ENCODE results near the gene NOA1.

Gene NOA1

GRCh38 chr4:56977321-56978012, at the start of gene NOA1:
Gene NOA1 (minus strand): TSS chr4:56977606. CDS start chr4:56977585, 21 bp downstream.
- Histone ChIP-seq H3K36me3 (ENCODE audit: control insufficient read depth, insufficient read depth, low read length) (no peaks in the 10 kb centered on the region), H3K9me3 (ENCODE audit: control insufficient read depth, insufficient read depth, low read length) (no peaks in the 10 kb centered on the region), H3K27ac (ENCODE audit: low read length) (no peak within 1 kb of the TSS), H3K27me3 (ENCODE audit: control insufficient read depth, insufficient read depth, low read length) (no peaks in the 10 kb centered on the region), H3K4me3 (ENCODE audit: low read length) (peak within 1 kb of the TSS; percentile 73), H3K4me1 (ENCODE audit: control insufficient read depth, insufficient read depth, low read length) (no peaks in the 10 kb centered on the region)
- DNase-seq (ENCODE audit: low read depth, low spot score), result peak; percentile 98
- WGBS (ENCODE audit: insufficient coverage, insufficient read length), result no CpG with 5 or more reads among the region's 51 CpGs

DNA sequence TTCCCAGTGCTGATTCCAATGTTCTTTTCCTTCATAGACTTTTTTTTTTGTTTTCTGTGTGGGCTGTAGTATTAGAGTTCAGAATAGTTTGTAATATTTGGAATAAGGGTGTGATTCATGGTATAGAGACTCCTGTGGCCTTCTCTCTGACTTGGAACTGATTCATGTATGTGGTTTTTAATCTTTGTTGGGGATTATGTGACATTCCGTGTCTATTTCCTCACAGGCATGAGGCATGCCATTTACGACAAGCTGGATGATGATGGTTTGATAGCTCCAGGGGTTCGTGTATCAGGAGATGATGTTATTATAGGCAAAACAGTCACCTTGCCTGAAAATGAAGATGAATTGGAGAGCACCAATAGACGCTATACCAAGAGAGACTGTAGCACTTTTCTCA, 45.7 kb upstream of the NOA1 start:
- no peaks in the 10 kb centered on the region for H3K4me1 ChIP-seq (ENCODE audit: control insufficient read depth, insufficient read depth, low read length)
- WGBS (ENCODE audit: insufficient coverage, insufficient read length), result no CpG with 5 or more reads among the region's 4 CpGs
- DNase-seq (ENCODE audit: low read depth, low spot score), result no peak
- no peak overlapping the region for H3K4me3 ChIP-seq (ENCODE audit: low read length)
- H3K36me3 ChIP-seq (ENCODE audit: control insufficient read depth, insufficient read depth, low read length), result peaks cover 12% of the 10 kb centered on the region; the same call in 1 of the 2 replicates
- no peaks in the 10 kb centered on the region for H3K27me3 ChIP-seq (ENCODE audit: control insufficient read depth, insufficient read depth, low read length)
- no peak overlapping the region for H3K27ac ChIP-seq (ENCODE audit: low read length)
- no peaks in the 10 kb centered on the region for H3K9me3 ChIP-seq (ENCODE audit: control insufficient read depth, insufficient read depth, low read length)

DNA sequence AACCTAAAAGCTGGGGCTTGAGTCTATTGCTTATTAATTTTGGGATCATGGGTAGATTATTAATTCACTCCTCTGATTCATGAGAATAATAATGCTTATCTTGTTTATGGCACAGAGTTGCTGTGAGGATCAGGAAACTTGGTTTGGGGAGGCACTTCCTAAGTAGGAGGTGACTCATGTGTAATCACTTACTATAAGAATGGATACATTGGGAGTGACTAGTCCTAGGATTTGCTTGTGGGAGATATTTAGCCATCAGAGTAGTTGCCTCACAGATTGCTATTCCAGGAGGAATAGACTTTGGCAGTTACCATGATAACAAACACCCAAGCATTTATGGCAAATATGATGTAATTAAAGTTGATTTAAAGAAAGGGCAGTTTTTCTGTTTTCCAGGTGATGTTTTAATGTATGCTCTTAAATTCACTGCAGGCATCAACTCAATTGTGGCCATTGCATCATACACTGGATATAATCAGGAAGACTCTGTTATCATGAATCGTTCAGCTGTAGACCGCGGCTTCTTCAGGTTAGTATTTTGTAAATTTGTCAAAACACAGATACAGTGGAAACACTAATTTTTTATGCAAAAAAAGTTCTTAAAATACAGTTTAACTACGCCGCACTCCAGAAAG, 43.2 kb upstream of the NOA1 start:
- no peak for DNase-seq (ENCODE audit: low read depth, low spot score)

DNA sequence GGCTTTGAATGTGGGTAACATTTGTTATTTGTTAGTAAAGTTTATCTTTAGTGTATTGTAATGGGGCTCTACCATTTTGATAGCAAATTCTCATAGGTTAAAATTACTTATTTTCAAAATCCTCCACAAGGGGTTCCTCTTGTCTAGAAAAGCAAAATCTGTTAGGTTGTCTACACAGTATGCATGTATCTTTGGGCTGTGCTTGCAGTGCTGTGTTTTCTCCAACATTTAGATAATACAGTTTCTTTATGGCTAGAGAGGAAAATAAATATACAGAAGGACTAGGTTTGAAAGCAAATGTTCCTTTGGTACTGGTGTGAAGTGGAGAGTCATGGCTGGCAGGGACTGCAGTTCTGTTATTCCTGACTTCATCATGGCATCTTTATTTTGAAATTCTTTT, 41.6 kb upstream of the NOA1 start:
- no peak for DNase-seq (ENCODE audit: low read depth, low spot score)
- Histone ChIP-seq H3K4me3 (ENCODE audit: low read length) (no peak overlapping the region), H3K27ac (ENCODE audit: low read length) (no peak overlapping the region), H3K27me3 (ENCODE audit: control insufficient read depth, insufficient read depth, low read length) (no peaks in the 10 kb centered on the region), H3K4me1 (ENCODE audit: control insufficient read depth, insufficient read depth, low read length) (no peaks in the 10 kb centered on the region), H3K36me3 (ENCODE audit: control insufficient read depth, insufficient read depth, low read length) (peaks cover 13% of the 10 kb centered on the region; the same call in 1 of the 2 replicates), H3K9me3 (ENCODE audit: control insufficient read depth, insufficient read depth, low read length) (no peaks in the 10 kb centered on the region)

More for the DNA sequence above, 43.2 kb upstream of the NOA1 start:
- H3K36me3 ChIP-seq (ENCODE audit: control insufficient read depth, insufficient read depth, low read length), result peaks cover 17% of the 10 kb centered on the region; the same call in 1 of the 2 replicates
- no peak overlapping the region for H3K4me3 ChIP-seq (ENCODE audit: low read length)
- no peak overlapping the region for H3K27ac ChIP-seq (ENCODE audit: low read length)
- H3K4me1 ChIP-seq (ENCODE audit: control insufficient read depth, insufficient read depth, low read length), result no peaks in the 10 kb centered on the region
- WGBS (ENCODE audit: insufficient coverage, insufficient read length), result no CpG with 5 or more reads among the region's 5 CpGs
- H3K27me3 ChIP-seq (ENCODE audit: control insufficient read depth, insufficient read depth, low read length), result no peaks in the 10 kb centered on the region
- no peaks in the 10 kb centered on the region for H3K9me3 ChIP-seq (ENCODE audit: control insufficient read depth, insufficient read depth, low read length)

DNA sequence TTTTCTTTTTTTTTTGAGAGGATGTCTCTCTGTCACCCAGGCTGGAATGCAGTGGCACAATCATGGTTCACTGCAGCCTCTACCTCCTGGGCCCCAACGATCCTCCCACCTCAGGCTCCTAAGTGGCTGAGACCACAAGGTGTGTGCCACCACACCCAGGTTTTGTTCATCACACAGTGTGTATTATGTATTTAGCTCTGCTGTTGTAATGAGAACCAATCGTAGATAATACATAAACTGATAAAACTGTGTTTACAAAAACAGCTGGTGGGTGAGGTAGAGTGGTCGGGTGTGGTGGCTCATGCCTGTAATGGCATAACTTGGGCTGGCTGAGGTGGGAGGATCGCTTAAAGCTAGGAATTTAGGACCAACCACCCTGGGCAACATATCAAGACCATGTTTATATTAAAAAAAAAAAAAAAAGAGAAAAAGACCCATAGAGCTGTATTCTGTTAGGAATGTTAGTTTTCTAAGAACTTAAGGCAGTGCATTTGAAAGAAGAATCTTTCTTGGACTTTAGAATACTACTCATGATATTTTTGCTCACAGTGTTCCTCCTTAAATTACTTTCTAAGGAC, 36.2 kb upstream of the NOA1 start:
- WGBS (ENCODE audit: insufficient coverage, insufficient read length), result no CpG with 5 or more reads among the region's 4 CpGs
- no peak for DNase-seq (ENCODE audit: low read depth, low spot score)
- Histone ChIP-seq H3K4me1 (ENCODE audit: control insufficient read depth, insufficient read depth, low read length) (no peaks in the 10 kb centered on the region), H3K4me3 (ENCODE audit: low read length) (no peak overlapping the region), H3K9me3 (ENCODE audit: control insufficient read depth, insufficient read depth, low read length) (no peaks in the 10 kb centered on the region), H3K27me3 (ENCODE audit: control insufficient read depth, insufficient read depth, low read length) (no peaks in the 10 kb centered on the region), H3K36me3 (ENCODE audit: control insufficient read depth, insufficient read depth, low read length) (peaks cover 12% of the 10 kb centered on the region; the same call in 1 of the 2 replicates), H3K27ac (ENCODE audit: low read length) (no peak overlapping the region)

GRCh38 chr4:56999751-57000150, 22.3 kb upstream of the NOA1 start:
- H3K4me3 ChIP-seq (ENCODE audit: low read length), result no peak overlapping the region
- H3K27me3 ChIP-seq (ENCODE audit: control insufficient read depth, insufficient read depth, low read length), result no peaks in the 10 kb centered on the region
- H3K36me3 ChIP-seq (ENCODE audit: control insufficient read depth, insufficient read depth, low read length), result peaks cover 19% of the 10 kb centered on the region
- H3K9me3 ChIP-seq (ENCODE audit: control insufficient read depth, insufficient read depth, low read length), result no peaks in the 10 kb centered on the region
- no CpG with 5 or more reads among the region's 1 CpG for WGBS (ENCODE audit: insufficient coverage, insufficient read length)
- no peaks in the 10 kb centered on the region for H3K4me1 ChIP-seq (ENCODE audit: control insufficient read depth, insufficient read depth, low read length)
- DNase-seq (ENCODE audit: low read depth, low spot score), result no peak
- no peak overlapping the region for H3K27ac ChIP-seq (ENCODE audit: low read length)

DNA sequence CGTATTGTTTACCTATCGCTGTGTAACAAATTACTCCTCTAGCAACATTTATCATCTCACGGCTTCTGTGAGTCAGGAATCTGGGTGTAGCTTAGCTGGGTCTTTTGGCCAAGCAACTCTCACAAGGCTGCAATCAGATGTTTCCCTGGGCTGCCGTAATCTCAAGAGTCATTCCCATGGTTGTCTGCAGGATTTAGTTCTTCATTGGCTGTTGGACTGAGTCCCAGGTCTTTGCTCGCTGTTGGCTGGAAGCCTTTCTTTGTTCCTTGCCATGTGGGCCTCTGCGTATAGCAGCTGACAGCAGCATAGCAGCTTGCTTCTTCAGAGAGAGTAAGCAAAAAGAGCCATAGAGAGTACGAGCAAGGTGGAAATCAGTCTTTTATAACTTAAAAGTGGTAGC, 18.1 kb upstream of the NOA1 start:
- WGBS (ENCODE audit: insufficient coverage, insufficient read length), result no CpG with 5 or more reads among the region's 7 CpGs

DNA sequence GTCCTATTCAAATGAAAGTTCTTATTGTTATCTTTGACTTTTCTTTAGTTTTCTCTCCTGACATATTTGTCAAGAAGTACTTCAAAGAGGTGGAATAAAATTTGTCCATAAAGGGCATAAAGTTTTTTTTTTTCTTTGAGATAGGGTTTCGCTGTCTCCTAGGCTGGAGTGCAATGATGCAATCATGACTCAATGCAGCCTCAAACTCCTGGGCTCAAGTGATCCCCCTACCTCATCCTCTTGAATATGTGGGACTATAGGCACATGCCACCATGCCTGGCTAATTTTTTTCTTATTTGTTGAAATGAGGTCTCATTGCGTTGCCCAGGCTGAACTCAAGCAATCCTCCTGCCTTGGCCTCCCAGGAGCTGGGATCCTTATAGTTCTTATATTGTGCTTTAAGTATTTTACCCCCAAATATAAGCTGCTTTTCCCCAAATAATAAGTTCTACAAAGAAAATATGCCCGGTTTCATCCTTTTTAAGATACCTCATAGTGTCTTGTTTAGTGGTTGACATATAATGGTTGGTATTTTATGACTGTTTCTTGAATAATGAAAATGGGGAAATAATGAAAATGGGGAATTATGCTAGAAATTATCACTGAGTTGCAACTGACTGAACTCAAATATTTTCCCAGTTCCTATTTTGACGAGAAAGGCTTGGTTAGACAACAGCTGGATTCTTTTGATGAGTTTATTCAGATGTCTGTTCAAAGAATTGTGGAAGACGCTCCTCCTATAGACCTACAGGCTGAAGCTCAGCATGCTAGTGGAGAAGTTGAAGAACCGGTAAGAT, 12.9 kb upstream of the NOA1 start:
- no peaks in the 10 kb centered on the region for H3K9me3 ChIP-seq (ENCODE audit: control insufficient read depth, insufficient read depth, low read length)
- no CpG with 5 or more reads among the region's 6 CpGs for WGBS (ENCODE audit: insufficient coverage, insufficient read length)
- H3K4me3 ChIP-seq (ENCODE audit: low read length), result no peak overlapping the region
- H3K36me3 ChIP-seq (ENCODE audit: control insufficient read depth, insufficient read depth, low read length), result peaks cover 15% of the 10 kb centered on the region; the same call in 1 of the 2 replicates
- H3K27me3 ChIP-seq (ENCODE audit: control insufficient read depth, insufficient read depth, low read length), result no peaks in the 10 kb centered on the region
- no peak for DNase-seq (ENCODE audit: low read depth, low spot score)
- no peaks in the 10 kb centered on the region for H3K4me1 ChIP-seq (ENCODE audit: control insufficient read depth, insufficient read depth, low read length)
- no peak overlapping the region for H3K27ac ChIP-seq (ENCODE audit: low read length)

More for the DNA sequence above, 18.1 kb upstream of the NOA1 start:
- Histone ChIP-seq H3K27me3 (ENCODE audit: control insufficient read depth, insufficient read depth, low read length) (no peaks in the 10 kb centered on the region), H3K4me1 (ENCODE audit: control insufficient read depth, insufficient read depth, low read length) (no peaks in the 10 kb centered on the region), H3K36me3 (ENCODE audit: control insufficient read depth, insufficient read depth, low read length) (peaks cover 11% of the 10 kb centered on the region), H3K4me3 (ENCODE audit: low read length) (no peak overlapping the region), H3K27ac (ENCODE audit: low read length) (no peak overlapping the region), H3K9me3 (ENCODE audit: control insufficient read depth, insufficient read depth, low read length) (no peaks in the 10 kb centered on the region)
- no peak for DNase-seq (ENCODE audit: low read depth, low spot score)

DNA sequence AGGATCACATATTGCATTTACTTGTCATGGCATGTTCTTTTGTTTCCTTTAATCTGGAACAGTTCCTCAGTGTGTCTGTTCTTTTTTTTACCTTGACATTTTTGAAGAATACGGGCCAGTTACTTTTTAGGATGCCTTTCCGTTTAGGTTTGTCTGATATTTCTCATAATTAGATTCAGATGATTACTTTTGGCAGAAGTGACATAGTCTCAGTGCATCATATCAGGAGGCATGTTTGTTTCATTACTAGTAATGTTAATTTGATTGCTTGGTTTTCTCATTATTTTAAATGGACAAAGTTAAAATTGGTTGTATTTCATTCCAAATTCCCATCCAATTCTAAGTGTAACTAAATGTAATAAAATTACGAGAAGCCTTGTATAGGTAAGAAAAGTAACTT, 9.5 kb upstream of the NOA1 start:
- WGBS (ENCODE audit: insufficient coverage, insufficient read length), result no CpG with 5 or more reads among the region's 3 CpGs
- Histone ChIP-seq H3K4me3 (ENCODE audit: low read length) (no peak overlapping the region), H3K9me3 (ENCODE audit: control insufficient read depth, insufficient read depth, low read length) (no peaks in the 10 kb centered on the region), H3K27me3 (ENCODE audit: control insufficient read depth, insufficient read depth, low read length) (no peaks in the 10 kb centered on the region), H3K4me1 (ENCODE audit: control insufficient read depth, insufficient read depth, low read length) (no peaks in the 10 kb centered on the region), H3K27ac (ENCODE audit: low read length) (no peak overlapping the region), H3K36me3 (ENCODE audit: control insufficient read depth, insufficient read depth, low read length) (peaks cover 13% of the 10 kb centered on the region; the same call in 1 of the 2 replicates)
- no peak for DNase-seq (ENCODE audit: low read depth, low spot score)

GRCh38 chr4:56986192-56986591, 8.8 kb upstream of the NOA1 start:
- Histone ChIP-seq H3K27me3 (ENCODE audit: control insufficient read depth, insufficient read depth, low read length) (no peaks in the 10 kb centered on the region), H3K27ac (ENCODE audit: low read length) (no peak overlapping the region), H3K9me3 (ENCODE audit: control insufficient read depth, insufficient read depth, low read length) (no peaks in the 10 kb centered on the region), H3K4me1 (ENCODE audit: control insufficient read depth, insufficient read depth, low read length) (no peaks in the 10 kb centered on the region), H3K4me3 (ENCODE audit: low read length) (no peak overlapping the region), H3K36me3 (ENCODE audit: control insufficient read depth, insufficient read depth, low read length) (peaks cover 13% of the 10 kb centered on the region; the same call in 1 of the 2 replicates)
- DNase-seq (ENCODE audit: low read depth, low spot score), result no peak
- no CpG with 5 or more reads among the region's 1 CpG for WGBS (ENCODE audit: insufficient coverage, insufficient read length)

All from iPS DF 6.9 (cell line).